K562 (cell line): ENCODE measurements around the gene BCAS3. TPM values are rescaled to one million over a fixed set of nuclear protein-coding genes. Genes with fewer than 3 reads are reported as not detected.

Experiments
- ATAC-seq: fragments of 200-7000 bp; cut with Tn5 transposase; 3 replicates; pipeline ENCODE4 v1.9.1; 2020; ENCODE audit warnings: moderate library complexity
- BruUV-seq: library from RNA; stranded (reverse); fragments of 400-500 nt; replicated peaks from 2 replicates; lab custom pipeline; 2021; lab: Mats Ljungman, UMichigan
- CTCF ChIA-PET: fragments of 300-600 bp; formaldehyde crosslinking; extraction: SDS; loops from one replicate; lab custom pipeline; 2021; ENCODE audit warnings: low intra/inter-chr PET ratio; lab: Yijun Ruan, JAX
- POLR2A ChIA-PET: fragments of 300-600, 350-650 bp; sonication (Branson Sonifier 250); formaldehyde crosslinking; extraction: SDS; loops from one replicate; lab custom pipeline; 2021; ENCODE audit warnings: antibody characterized with exemption, inconsistent platforms; lab: Yijun Ruan, JAX
- DNase-seq, 4 experiments: peaks; one replicate each; pipeline versions ENCODE4 v3.0.0 to v3.0.0-alpha.2; 2011 to 2018; ENCODE audit warnings: low spot score in 3 of 4, mixed read lengths in 3 of 4; ENCODE audit errors: extremely low read depth in 1 of 4
- FAIRE-seq: peaks from 2 replicates; lab custom pipeline; 2011; peaks lifted over from hg19 to GRCh38; lab: Jason Lieb, UNC
- H2AFZ ChIP-seq: 2 replicates; pipeline ENCODE4 v1.6.0; 2011; ENCODE audit warnings: low read depth, low read length, control low read depth, inconsistent platforms
- H3K27ac ChIP-seq: fragments of 200-600 bp; 3 replicates; pipeline ENCODE4 v1.8.0; 2011; ENCODE audit warnings: low read depth, mild to moderate bottlenecking, control low read depth, inconsistent platforms, low read length, moderate library complexity, mixed read lengths; ENCODE audit errors: extremely low read depth
- H3K27me3 ChIP-seq, 2 experiments: fragments of 300-600 bp in 1 of 2; 2 replicates in 1 of 2; 3 replicates in 1 of 2; pipeline versions ENCODE4 v1.6.0 to v1.8.0; 2011; ENCODE audit warnings: inconsistent platforms in 2 of 2, low read length in 2 of 2, mild to moderate bottlenecking in 1 of 2, mixed read lengths in 1 of 2, moderate library complexity in 1 of 2; ENCODE audit not compliant: control insufficient read depth in 2 of 2, insufficient read depth in 2 of 2
- H3K36me3 ChIP-seq: fragments of 300-600 bp; 3 replicates; pipeline ENCODE4 v1.8.0; 2011; ENCODE audit warnings: mild to moderate bottlenecking, low read length, inconsistent platforms; ENCODE audit not compliant: control insufficient read depth, insufficient read depth
- H3K4me1 ChIP-seq, 2 experiments: fragments of 200-600 bp in 1 of 2; replicated peaks in 1 of 2; 2 replicates in 1 of 2; 3 replicates in 1 of 2; pipeline versions ENCODE4 v1.5.1 to v1.8.0; 2011; ENCODE audit warnings: inconsistent platforms in 2 of 2, low read length in 2 of 2, mild to moderate bottlenecking in 1 of 2, mixed read lengths in 1 of 2, moderate library complexity in 1 of 2; ENCODE audit not compliant: control insufficient read depth in 2 of 2, insufficient read depth in 2 of 2
- H3K4me2 ChIP-seq: 2 replicates; pipeline ENCODE4 v1.6.1; 2011; ENCODE audit warnings: low read length, control low read depth, inconsistent platforms, mixed read lengths; ENCODE audit not compliant: insufficient read depth
- H3K4me3 ChIP-seq: fragments of 200-600 bp; sonication (generic), shearing (Covaris generic); 2 replicates; pipeline ENCODE4 v1.5.1; 2016; ENCODE audit warnings: control low read depth, inconsistent platforms
- H3K79me2 ChIP-seq: fragments of 200-600 bp; 3 replicates; pipeline ENCODE4 v1.8.0; 2011; ENCODE audit warnings: low read length, inconsistent platforms; ENCODE audit not compliant: control insufficient read depth, insufficient read depth
- H3K9ac ChIP-seq, 2 experiments: 2 replicates each; pipeline versions ENCODE4 v1.6.0 to v1.6.1; 2011; ENCODE audit warnings: low read depth in 2 of 2, low read length in 2 of 2, control low read depth in 1 of 2, inconsistent platforms in 1 of 2, mild to moderate bottlenecking in 1 of 2, mixed read lengths in 1 of 2; ENCODE audit not compliant: insufficient read depth in 1 of 2
- H3K9me1 ChIP-seq: one replicate; pipeline ENCODE4 v1.6.0; 2011; ENCODE audit warnings: inconsistent platforms, mild to moderate bottlenecking, low read length, moderate library complexity; ENCODE audit not compliant: control insufficient read depth, insufficient read depth
- H3K9me3 ChIP-seq: replicated peaks from 2 replicates; pipeline ENCODE4 v1.5.1; 2011; ENCODE audit warnings: low read depth, low read length, inconsistent platforms; ENCODE audit not compliant: control insufficient read depth, insufficient read depth
- H4K20me1 ChIP-seq: replicated peaks from 2 replicates; pipeline ENCODE4 v1.6.1; 2011; ENCODE audit warnings: low read length, inconsistent platforms, mixed read lengths; ENCODE audit not compliant: control insufficient read depth, insufficient read depth
- RBM39 ChIP-seq: fragments of 200-400 bp; formaldehyde crosslinking; optimal IDR thresholded peaks from 2 replicates; pipeline ENCODE3; 2018; ENCODE audit warnings: low read depth, low read length
- WGBS: fragments of 100-300 bp; shearing (Covaris generic); methylation state at CpG from one replicate; pipeline ENCODE4 v1.1.6; 2016; ENCODE audit warnings: low coverage, mixed read lengths; ENCODE audit not compliant: insufficient coverage; ENCODE audit errors: missing lambda C conversion rate; 5-methylcytosine and 5-hydroxymethylcytosine counted together
- in situ Hi-C: fragments of 300-500 bp; cut with MboI; formaldehyde crosslinking; loops from 4 replicates; pipeline ENCODE4 v1.15.0; 2018; ENCODE audit warnings: inconsistent platforms, mixed read lengths
- intact Hi-C: fragments of 100-400 bp; cut with micrococcal nuclease; formaldehyde crosslinking; loops from 2 replicates; pipeline ENCODE4 v1.14.2; 2022
- polyA plus RNA-seq, 8 experiments: library from polyadenylated mRNA; depleted of rRNA in 4 of 8; stranded (reverse) in 5 of 8; unstranded in 3 of 8; fragments of >200 nt; fragmentation: Nextera tagmentation in 2 of 8; fragmentation: Illumina TruSeq in 1 of 8; extraction: Ambion mirVana in 2 of 8; extraction: Trizol in 1 of 8; gene quantifications; 2 replicates each; pipeline versions ENCODE4 v1.2.1 to v1.2.3, GENCODE V29; 2011 to 2014; ENCODE audit warnings: inconsistent platforms in 1 of 8, missing spikeins in 1 of 8
- total RNA-seq, 7 experiments: library from RNA; depleted of rRNA in 6 of 7; stranded (reverse); fragments of >200 nt in 6 of 7; fragmentation: Illumina TruSeq in 2 of 7; extraction: Trizol in 2 of 7; gene quantifications; 2 replicates each; pipeline versions ENCODE4 v1.2.1 to v1.2.3, GENCODE V29; 2011 to 2021; ENCODE audit warnings: low replicate concordance in 1 of 7
- TF ChIP-seq, protein P1 (sequence below), 3 experiments: fragments of 200-800 bp in 1 of 3; fragments of 250-450 bp in 1 of 3; fragments of 450-650 bp in 1 of 3; sonication (Bioruptor Pico) in 1 of 3; sonication (Bioruptor generic) in 1 of 3; formaldehyde crosslinking in 1 of 3; IDR thresholded peaks; 2 replicates each; pipeline versions ENCODE4 v1.6.1 to v1.8.0; 2016 to 2022; ENCODE audit warnings: mild to moderate bottlenecking in 2 of 3, missing genetic modification characterization in 2 of 3, missing compliant biosample characterization in 1 of 3, moderate library complexity in 1 of 3

The BCAS3 gene
- total and polyA plus RNA-seq, 9 of the 15 experiments (the other 6 are each of a cell fraction or from before 2014, with no cell fraction given), result 1.9 to 5.5 (median 3.5) TPM

DNA sequence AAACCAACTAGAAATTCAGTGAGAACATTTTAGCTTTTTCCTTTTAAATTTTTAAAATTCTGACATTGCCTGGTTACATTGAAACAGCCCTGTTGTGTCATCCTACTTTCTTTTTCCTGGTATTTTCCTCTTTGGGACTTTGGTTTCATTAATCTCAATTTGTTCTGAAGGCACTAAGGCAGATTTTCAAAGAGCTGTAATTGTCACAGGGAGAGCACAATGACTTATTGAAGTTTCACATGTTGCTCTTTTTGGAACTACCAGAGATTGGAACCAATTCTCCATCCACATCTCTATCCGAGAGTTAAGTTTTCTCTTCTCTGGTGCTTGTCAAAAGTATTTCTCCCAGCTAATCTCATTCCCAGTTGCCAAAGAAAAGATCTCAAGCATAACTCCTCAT is 577.3 kb downstream of the BCAS3 start:
- Histone ChIP-seq H3K4me1 (no peaks in the 10 kb centered on the region), H3K4me2 (no peak overlapping the region), H3K27me3 (peaks cover 4% of the 10 kb centered on the region in 2 experiments; a peak in 3 of 5 replicates), H3K79me2 (no peaks in the 10 kb centered on the region), H4K20me1 (no peaks in the 10 kb centered on the region), H3K9ac (no peak overlapping the region), H3K9me1 (no peaks in the 10 kb centered on the region), H3K36me3 (no peaks in the 10 kb centered on the region), H3K9me3 (no peaks in the 10 kb centered on the region), H2AFZ (no peak overlapping the region), H3K4me3 (no peak overlapping the region), H3K27ac (no peak overlapping the region)
- CTCF ChIA-PET, result no interaction called here
- DNase-seq (no peak), FAIRE-seq (peak; percentile 19), ATAC-seq (no peak)
- no TSS peak for BruUV-seq
- in situ Hi-C loops, result no loop called here
- POLR2A ChIA-PET, result no interaction called here
- intact Hi-C loops, result no loop called here
- WGBS, result 0% methylated on average over 1 of the region's 1 CpG
- TF ChIP-seq, protein P1, sequence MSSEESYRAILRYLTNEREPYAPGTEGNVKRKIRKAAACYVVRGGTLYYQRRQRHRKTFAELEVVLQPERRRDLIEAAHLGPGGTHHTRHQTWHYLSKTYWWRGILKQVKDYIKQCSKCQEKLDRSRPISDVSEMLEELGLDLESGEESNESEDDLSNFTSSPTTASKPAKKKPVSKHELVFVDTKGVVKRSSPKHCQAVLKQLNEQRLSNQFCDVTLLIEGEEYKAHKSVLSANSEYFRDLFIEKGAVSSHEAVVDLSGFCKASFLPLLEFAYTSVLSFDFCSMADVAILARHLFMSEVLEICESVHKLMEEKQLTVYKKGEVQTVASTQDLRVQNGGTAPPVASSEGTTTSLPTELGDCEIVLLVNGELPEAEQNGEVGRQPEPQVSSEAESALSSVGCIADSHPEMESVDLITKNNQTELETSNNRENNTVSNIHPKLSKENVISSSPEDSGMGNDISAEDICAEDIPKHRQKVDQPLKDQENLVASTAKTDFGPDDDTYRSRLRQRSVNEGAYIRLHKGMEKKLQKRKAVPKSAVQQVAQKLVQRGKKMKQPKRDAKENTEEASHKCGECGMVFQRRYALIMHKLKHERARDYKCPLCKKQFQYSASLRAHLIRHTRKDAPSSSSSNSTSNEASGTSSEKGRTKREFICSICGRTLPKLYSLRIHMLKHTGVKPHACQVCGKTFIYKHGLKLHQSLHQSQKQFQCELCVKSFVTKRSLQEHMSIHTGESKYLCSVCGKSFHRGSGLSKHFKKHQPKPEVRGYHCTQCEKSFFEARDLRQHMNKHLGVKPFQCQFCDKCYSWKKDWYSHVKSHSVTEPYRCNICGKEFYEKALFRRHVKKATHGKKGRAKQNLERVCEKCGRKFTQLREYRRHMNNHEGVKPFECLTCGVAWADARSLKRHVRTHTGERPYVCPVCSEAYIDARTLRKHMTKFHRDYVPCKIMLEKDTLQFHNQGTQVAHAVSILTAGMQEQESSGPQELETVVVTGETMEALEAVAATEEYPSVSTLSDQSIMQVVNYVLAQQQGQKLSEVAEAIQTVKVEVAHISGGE (CRISPR knock-in tag; IDR thresholded peaks at IDR 0.05), result peak in 1 of 3 experiments; percentile 51; a peak in 1 of 6 replicates
- TF ChIP-seq RBM39, result no peak
